HepG2 (cell line): ENCODE results near the gene MPIG6B. TPM values are rescaled to one million over a fixed set of nuclear protein-coding genes. Genes with fewer than 3 reads are reported as not detected.
A peak's percentile ranks its signal among the peaks of the same experiment; 100 is the strongest.

Experiments
- ATF6 ChIP-seq: sonication (generic); formaldehyde crosslinking; conservative IDR thresholded peaks from 2 replicates; pipeline ENCODE4 v1.4.0; 2020; ENCODE audit warnings: missing genetic modification reagents
- BATF2 ChIP-seq: sonication (generic); formaldehyde crosslinking; IDR thresholded peaks from 2 replicates; pipeline ENCODE4 v1.8.0; 2022; ENCODE audit warnings: mild to moderate bottlenecking, missing genetic modification reagents, moderate library complexity
- CAMTA2 ChIP-seq: sonication (generic); formaldehyde crosslinking; IDR thresholded peaks from 2 replicates; pipeline ENCODE4 v1.4.0; 2020; ENCODE audit warnings: mild to moderate bottlenecking, missing genetic modification reagents, borderline replicate concordance
- CBFB ChIP-seq: sonication (generic); formaldehyde crosslinking; IDR thresholded peaks from 2 replicates; pipeline ENCODE4 v1.4.0; 2020; ENCODE audit warnings: missing genetic modification reagents
- CBX5 ChIP-seq: sonication (generic); formaldehyde crosslinking; IDR thresholded peaks from 2 replicates; pipeline ENCODE4 v1.4.0; 2020; ENCODE audit warnings: missing genetic modification reagents, borderline replicate concordance
- HNF4A ChIP-seq: sonication (generic); formaldehyde crosslinking; IDR thresholded peaks from 2 replicates; pipeline ENCODE4 v1.4.0; 2020; ENCODE audit warnings: missing genetic modification reagents
- MBD4 ChIP-seq: IDR thresholded peaks from 2 replicates; pipeline ENCODE4 v1.6.1; 2012; ENCODE audit warnings: low read length, inconsistent platforms, borderline replicate concordance
- PLSCR1 ChIP-seq: sonication (generic); formaldehyde crosslinking; IDR thresholded peaks from 2 replicates; pipeline ENCODE4 v1.5.0; 2020; ENCODE audit warnings: missing genetic modification reagents, mild to moderate bottlenecking, borderline replicate concordance
- REPIN1 ChIP-seq: sonication (generic); formaldehyde crosslinking; IDR thresholded peaks from 2 replicates; pipeline ENCODE4 v1.8.0; 2022; ENCODE audit warnings: missing genetic modification reagents, low read depth, mild to moderate bottlenecking, borderline replicate concordance
- STAG1 ChIP-seq: sonication (generic); formaldehyde crosslinking; IDR thresholded peaks from 2 replicates; pipeline ENCODE4 v1.4.0; 2020; ENCODE audit warnings: missing genetic modification reagents
- TBX3 ChIP-seq: fragments of 450-650 bp; IDR thresholded peaks from 2 replicates; pipeline ENCODE4 v1.6.1; 2017; ENCODE audit warnings: antibody characterized with exemption, mild to moderate bottlenecking, inconsistent platforms, borderline replicate concordance
- THAP8 ChIP-seq: sonication (generic); formaldehyde crosslinking; IDR thresholded peaks from 2 replicates; pipeline ENCODE4 v1.5.1; 2020; ENCODE audit warnings: missing genetic modification reagents, mild to moderate bottlenecking, borderline replicate concordance
- ZBTB43 ChIP-seq: sonication (generic); formaldehyde crosslinking; conservative IDR thresholded peaks from 2 replicates; pipeline ENCODE4 v1.4.0; 2020; ENCODE audit warnings: missing genetic modification reagents
- ZFP36 ChIP-seq: fragments of 150-350 bp; IDR thresholded peaks from 2 replicates; pipeline ENCODE4 v1.6.1; 2018; ENCODE audit warnings: borderline replicate concordance, low read length, low read depth; ENCODE audit not compliant: partially characterized antibody
- ZNF335 ChIP-seq: sonication (generic); formaldehyde crosslinking; IDR thresholded peaks from 2 replicates; pipeline ENCODE4 v1.4.0; 2020; ENCODE audit warnings: missing genetic modification reagents
- ZNF441 ChIP-seq: sonication (generic); formaldehyde crosslinking; IDR thresholded peaks from 2 replicates; pipeline ENCODE4 v1.7.0; 2021; ENCODE audit warnings: missing genetic modification reagents, borderline replicate concordance
- ZNF446 ChIP-seq: sonication (generic); formaldehyde crosslinking; IDR thresholded peaks from 2 replicates; pipeline ENCODE4 v1.5.0; 2020; ENCODE audit warnings: mild to moderate bottlenecking, missing genetic modification reagents
- ZNF598 ChIP-seq: sonication (generic); formaldehyde crosslinking; IDR thresholded peaks from 2 replicates; pipeline ENCODE4 v1.5.1; 2020; ENCODE audit warnings: mild to moderate bottlenecking, missing genetic modification reagents, borderline replicate concordance
- ZNF7 ChIP-seq: IDR thresholded peaks from 2 replicates; pipeline ENCODE4 v1.6.1; 2016; ENCODE audit warnings: missing biosample characterization, missing genetic modification reagents
- ZNF709 ChIP-seq: sonication (generic); formaldehyde crosslinking; IDR thresholded peaks from 2 replicates; pipeline ENCODE4 v1.5.0; 2020; ENCODE audit warnings: mild to moderate bottlenecking, missing genetic modification reagents
- ZNF781 ChIP-seq: sonication (generic); formaldehyde crosslinking; IDR thresholded peaks from 2 replicates; pipeline ENCODE4 v1.5.1; 2020; ENCODE audit warnings: borderline replicate concordance, mild to moderate bottlenecking, missing genetic modification reagents; ENCODE audit errors: not compliant biosample characterization
- ZNF850 ChIP-seq: sonication (generic); formaldehyde crosslinking; conservative IDR thresholded peaks from 2 replicates; pipeline ENCODE4 v1.9.0; 2021; ENCODE audit warnings: mild to moderate bottlenecking, missing genetic modification reagents
- polyA plus RNA-seq, 8 experiments: library from polyadenylated mRNA; depleted of rRNA in 3 of 8; stranded (reverse) in 7 of 8; unstranded in 1 of 8; fragments of >200 nt; fragmentation: Illumina TruSeq in 4 of 8; extraction: Trizol in 4 of 8; gene quantifications; 2 replicates each; pipeline versions ENCODE4 v1.2.1 to v1.2.3, GENCODE V29; 2011 to 2016; ENCODE audit warnings: low read depth in 4 of 8, missing spikeins in 1 of 8, mixed read lengths in 1 of 8; ENCODE audit not compliant: insufficient read depth in 1 of 8
- total RNA-seq, 5 experiments: library from RNA; depleted of rRNA; stranded (reverse); fragments of >200 nt; fragmentation: Illumina TruSeq; extraction: Trizol; gene quantifications; 2 replicates each; pipeline ENCODE4 v1.2.3, GENCODE V29; 2016; ENCODE audit warnings: low read depth in 1 of 5

MPIG6B gene
- total and polyA plus RNA-seq, 2 of the 13 experiments (the other 11 are each of a cell fraction or from before 2014, with no cell fraction given) = not detected

GRCh38 chr6:31739639-31740396, 16.6 kb downstream of the MPIG6B start, which contains the start of gene MSH5 (continued):
- TF ChIP-seq ZBTB43 (CRISPR knock-in tag) (peak; percentile 67; the same call in 1 of the 2 replicates), ZNF781 (CRISPR knock-in tag) (peak; percentile 97), ZNF598 (peak; percentile 96), CBX5 (CRISPR knock-in tag) (no peak; the same call in 1 of the 2 replicates), ZNF335 (peak; percentile 91), ATF6 (CRISPR knock-in tag) (peak; percentile 87), ZNF441 (CRISPR knock-in tag) (peak; percentile 94), REPIN1 (CRISPR knock-in tag) (peak; percentile 99), HNF4A (CRISPR knock-in tag) (peak; percentile 94), ZNF7 (CRISPR knock-in tag) (no peak), CAMTA2 (CRISPR knock-in tag) (peak; percentile 99), STAG1 (no peak), ZNF446 (CRISPR knock-in tag) (peak; percentile 99), MBD4 (no peak), CBFB (CRISPR knock-in tag) (peak; percentile 47; the same call in 1 of the 2 replicates), ZNF709 (CRISPR knock-in tag) (peak; percentile 96), THAP8 (no peak), PLSCR1 (CRISPR knock-in tag) (no peak), BATF2 (CRISPR knock-in tag) (peak; percentile 100), ZFP36 (no peak), ZNF850 (CRISPR knock-in tag) (peak; percentile 81; the same call in 1 of the 2 replicates), TBX3 (no peak)
